Keratinocyte (primary cell): ENCODE data around the gene CRTC1. TPM values are rescaled to one million over a fixed set of nuclear protein-coding genes. Genes with fewer than 3 reads are reported as not detected.

Source experiments
- DNase-seq: peaks from one replicate; pipeline ENCODE4 v3.0.0-alpha.2; 2011; ENCODE audit warnings: low read depth, missing footprints, low spot score
- FAIRE-seq: peaks from 2 replicates; lab custom pipeline; 2011; peaks lifted over from hg19 to GRCh38; lab: Jason Lieb, UNC
- H2AFZ ChIP-seq: 2 replicates; pipeline ENCODE4 v1.6.0; 2012; ENCODE audit warnings: low read length, control low read depth, inconsistent platforms; ENCODE audit not compliant: control insufficient read depth
- H3K27ac ChIP-seq: 2 replicates; pipeline ENCODE4 v1.5.1; 2011; ENCODE audit warnings: low read length; ENCODE audit not compliant: control insufficient read depth, insufficient read depth
- H3K27me3 ChIP-seq: 3 replicates; pipeline ENCODE4 v1.6.0; 2011; ENCODE audit warnings: low read length; ENCODE audit not compliant: control insufficient read depth, insufficient read depth; ENCODE audit errors: extremely low read depth
- H3K36me3 ChIP-seq, 2 experiments: 2 replicates in 1 of 2; 3 replicates in 1 of 2; pipeline ENCODE4 v1.5.1; 2011; ENCODE audit warnings: low read length in 2 of 2, mild to moderate bottlenecking in 1 of 2; ENCODE audit not compliant: control insufficient read depth in 2 of 2, insufficient read depth in 2 of 2; ENCODE audit errors: extremely low read depth in 1 of 2
- H3K4me1 ChIP-seq: 3 replicates; pipeline ENCODE4 v1.5.1; 2011; ENCODE audit warnings: low read length; ENCODE audit not compliant: control insufficient read depth, insufficient read depth; ENCODE audit errors: extremely low read depth
- H3K4me2 ChIP-seq: 3 replicates; pipeline ENCODE4 v1.6.0; 2011; ENCODE audit warnings: low read depth, low read length; ENCODE audit not compliant: control insufficient read depth, insufficient read depth; ENCODE audit errors: extremely low read depth
- H3K4me3 ChIP-seq, 3 experiments: fragments of 200-600 bp in 1 of 3; sonication (generic) in 1 of 3; 2 replicates in 2 of 3; 3 replicates in 1 of 3; pipeline ENCODE4 v1.5.1; 2011 to 2016; ENCODE audit warnings: low read length in 3 of 3, mild to moderate bottlenecking in 3 of 3, control low read depth in 2 of 3, inconsistent platforms in 1 of 3, low read depth in 1 of 3, mixed read lengths in 1 of 3, mixed run types in 1 of 3, moderate library complexity in 1 of 3; ENCODE audit not compliant: control insufficient read depth in 2 of 3, insufficient read depth in 2 of 3; ENCODE audit errors: extremely low read depth in 1 of 3
- H3K79me2 ChIP-seq: 2 replicates; pipeline ENCODE4 v1.6.0; 2012; ENCODE audit warnings: low read length; ENCODE audit not compliant: control insufficient read depth, insufficient read depth
- H3K9ac ChIP-seq: 3 replicates; pipeline ENCODE4 v1.6.0; 2011; ENCODE audit warnings: low read length; ENCODE audit not compliant: control insufficient read depth, insufficient read depth; ENCODE audit errors: extremely low read depth
- H3K9me1 ChIP-seq: 3 replicates; pipeline ENCODE4 v1.6.0; 2011; ENCODE audit warnings: low read length; ENCODE audit not compliant: control insufficient read depth, insufficient read depth; ENCODE audit errors: extremely low read depth
- H3K9me3 ChIP-seq: 2 replicates; pipeline ENCODE4 v1.5.1; 2012; ENCODE audit warnings: low read depth, low read length; ENCODE audit not compliant: control insufficient read depth
- H4K20me1 ChIP-seq: 3 replicates; pipeline ENCODE4 v1.6.0; 2011; ENCODE audit warnings: low read length; ENCODE audit not compliant: control insufficient read depth, insufficient read depth; ENCODE audit errors: extremely low read depth
- EZH2 ChIP-seq: IDR thresholded peaks from one replicate; pipeline ENCODE4 v1.6.1; 2012; ENCODE audit warnings: inconsistent platforms, mild to moderate bottlenecking, low read length, moderate library complexity
- dilution Hi-C: fragments of 300-500 bp; cut with MboI; formaldehyde crosslinking; loops from one replicate; pipeline ENCODE4 v1.7.0; 2020; ENCODE audit warnings: low sequenced_read_pairs; ENCODE audit not compliant: extremely low pct_ligation_motif_present
- polyA plus RNA-seq, 5 experiments: library from polyadenylated mRNA; depleted of rRNA in 3 of 5; stranded (reverse) in 3 of 5; stranded (forward) in 1 of 5; unstranded in 1 of 5; fragments of >200 nt; gene quantifications; 1 replicate in 1 of 5; 2 replicates in 3 of 5; 3 replicates in 1 of 5; pipeline versions ENCODE4 v1.2.1 to v1.2.3, GENCODE V29; 2011 to 2012; ENCODE audit warnings: missing spikeins in 2 of 5, low read depth in 1 of 5, low replicate concordance in 1 of 5
- TF ChIP-seq, protein P1 (sequence below), 3 experiments: IDR thresholded peaks in 1 of 3; conservative IDR thresholded peaks in 1 of 3; optimal IDR thresholded peaks in 1 of 3; 2 replicates in 2 of 3; 3 replicates in 1 of 3; pipeline versions ENCODE3 to v1.5.1; 2011; ENCODE audit warnings: low read length in 3 of 3, mild to moderate bottlenecking in 3 of 3, moderate library complexity in 2 of 3, control low read depth in 1 of 3, inconsistent platforms in 1 of 3; ENCODE audit not compliant: insufficient read depth in 2 of 3; ENCODE audit errors: extremely low read depth in 1 of 3

CRTC1 gene
- polyA plus RNA-seq, 1 donor (not counting 4 experiments of a cell fraction or from before 2014, with no cell fraction given), result 0.54 TPM

DNA sequence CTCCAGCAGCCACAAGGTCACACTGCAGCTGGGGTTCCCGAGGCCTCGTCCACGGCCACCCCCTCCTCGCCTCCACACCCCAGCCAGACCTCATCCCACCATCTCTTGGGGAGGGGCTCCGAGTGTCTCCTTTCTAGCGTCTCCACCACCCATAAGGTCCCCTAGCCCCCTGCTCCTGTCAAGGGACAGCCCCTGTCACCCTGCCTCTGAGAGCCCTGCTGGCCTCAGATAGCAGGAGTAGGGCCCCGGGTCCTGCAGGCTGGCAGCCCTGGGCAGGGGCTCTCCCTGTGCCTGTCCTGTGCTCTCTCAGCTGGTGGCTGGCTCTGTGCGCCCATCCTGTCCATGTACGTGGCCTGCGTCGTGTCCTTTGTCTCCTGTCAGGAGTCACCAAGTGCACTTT is 90.6 kb downstream of the CRTC1 start:
- Histone ChIP-seq H3K79me2 (no peaks in the 10 kb centered on the region), H2AFZ (no peak overlapping the region), H3K36me3 (no peaks in the 10 kb centered on the region), H3K9ac (no peak overlapping the region), H3K27me3 (no peaks in the 10 kb centered on the region), H3K4me2 (no peak overlapping the region), H4K20me1 (peaks cover 2% of the 10 kb centered on the region), H3K4me1 (peaks cover 18% of the 10 kb centered on the region), H3K27ac (no peak overlapping the region), H3K9me1 (no peaks in the 10 kb centered on the region), H3K9me3 (no peaks in the 10 kb centered on the region), H3K4me3 (no peak overlapping the region)
- TF ChIP-seq EZH2, result no peak
- TF ChIP-seq, protein P1, sequence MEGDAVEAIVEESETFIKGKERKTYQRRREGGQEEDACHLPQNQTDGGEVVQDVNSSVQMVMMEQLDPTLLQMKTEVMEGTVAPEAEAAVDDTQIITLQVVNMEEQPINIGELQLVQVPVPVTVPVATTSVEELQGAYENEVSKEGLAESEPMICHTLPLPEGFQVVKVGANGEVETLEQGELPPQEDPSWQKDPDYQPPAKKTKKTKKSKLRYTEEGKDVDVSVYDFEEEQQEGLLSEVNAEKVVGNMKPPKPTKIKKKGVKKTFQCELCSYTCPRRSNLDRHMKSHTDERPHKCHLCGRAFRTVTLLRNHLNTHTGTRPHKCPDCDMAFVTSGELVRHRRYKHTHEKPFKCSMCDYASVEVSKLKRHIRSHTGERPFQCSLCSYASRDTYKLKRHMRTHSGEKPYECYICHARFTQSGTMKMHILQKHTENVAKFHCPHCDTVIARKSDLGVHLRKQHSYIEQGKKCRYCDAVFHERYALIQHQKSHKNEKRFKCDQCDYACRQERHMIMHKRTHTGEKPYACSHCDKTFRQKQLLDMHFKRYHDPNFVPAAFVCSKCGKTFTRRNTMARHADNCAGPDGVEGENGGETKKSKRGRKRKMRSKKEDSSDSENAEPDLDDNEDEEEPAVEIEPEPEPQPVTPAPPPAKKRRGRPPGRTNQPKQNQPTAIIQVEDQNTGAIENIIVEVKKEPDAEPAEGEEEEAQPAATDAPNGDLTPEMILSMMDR (optimal IDR thresholded peaks at IDR 0.05 in 1 of 3, IDR thresholded peaks at IDR 0.05 in 1 of 3, conservative IDR thresholded peaks at IDR 0.05 in 1 of 3; ENCODE audit: extremely low read depth in 1 of 3, insufficient read depth in 2 of 3, low read length in 3 of 3), result no peak
- FAIRE-seq (no peak), DNase-seq (no peak)
- dilution Hi-C loops, result no loop called here

DNA sequence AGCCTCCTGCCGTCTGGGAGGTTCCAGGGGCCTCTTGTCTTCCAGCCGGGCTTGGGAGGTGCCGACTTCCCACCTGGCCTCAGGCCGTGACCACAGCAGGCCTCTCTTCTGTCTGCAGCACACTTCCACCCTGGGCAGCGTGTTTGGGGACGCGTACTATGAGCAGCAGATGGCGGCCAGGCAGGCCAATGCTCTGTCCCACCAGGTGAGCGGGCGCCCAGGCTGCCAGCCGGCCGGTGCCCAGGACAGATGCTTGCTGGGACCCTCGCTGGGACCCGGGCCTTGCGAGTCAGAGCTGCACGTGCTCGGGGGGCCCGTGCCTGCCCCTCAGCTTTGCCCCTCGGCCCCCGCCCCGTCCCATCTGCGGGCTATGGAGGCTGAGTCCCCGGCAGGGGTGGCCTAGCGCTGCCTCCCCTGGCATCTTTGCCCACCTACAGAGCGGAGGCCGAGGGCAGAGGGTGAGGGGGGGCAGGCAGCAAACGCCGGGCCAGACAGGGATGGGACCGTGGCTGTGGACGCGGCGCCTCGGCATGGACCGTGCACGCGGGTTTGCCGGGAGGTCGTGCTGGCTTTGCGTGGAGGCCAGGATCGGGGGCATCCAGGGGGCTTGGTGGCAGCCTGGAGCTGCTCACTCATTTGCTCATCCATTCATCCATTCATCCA is 91.4 kb downstream of the CRTC1 start:
- DNase-seq (no peak), FAIRE-seq (no peak)
- Histone ChIP-seq H3K4me2 (no peak overlapping the region), H3K27me3 (no peaks in the 10 kb centered on the region), H3K9me3 (no peaks in the 10 kb centered on the region), H3K4me1 (peaks cover 18% of the 10 kb centered on the region), H2AFZ (no peak overlapping the region), H3K9ac (no peak overlapping the region), H3K36me3 (no peaks in the 10 kb centered on the region), H3K9me1 (no peaks in the 10 kb centered on the region), H3K79me2 (no peaks in the 10 kb centered on the region), H3K27ac (no peak overlapping the region), H4K20me1 (peaks cover 2% of the 10 kb centered on the region), H3K4me3 (no peak overlapping the region)
- dilution Hi-C loops, result no loop called here
- no peak for TF ChIP-seq EZH2
- TF ChIP-seq, protein P1 (optimal IDR thresholded peaks at IDR 0.05 in 1 of 3, IDR thresholded peaks at IDR 0.05 in 1 of 3, conservative IDR thresholded peaks at IDR 0.05 in 1 of 3; ENCODE audit: extremely low read depth in 1 of 3, insufficient read depth in 2 of 3, low read length in 3 of 3), result no peak
